Measurements from ENCODE around the gene FCHSD2. TPM values are rescaled to one million over a fixed set of nuclear protein-coding genes. Genes with fewer than 3 reads are reported as not detected.

The FCHSD2 gene
- total and polyA plus RNA-seq, 2 of the 8 experiments (the other 6 are each of a cell fraction or from before 2014, with no cell fraction given): 4.1 to 7.8 TPM

GRCh38 chr11:72930008-72930407 lies 212.1 kb downstream of the FCHSD2 start:
- Histone ChIP-seq H2AFZ (ENCODE audit: low read length) (no peak overlapping the region), H3K79me1 (ENCODE audit: low read depth, low read length) (no peaks in the 10 kb centered on the region), H3K14ac (ENCODE audit: insufficient read length) (no peak overlapping the region), H3K23ac (ENCODE audit: insufficient read length) (no peak overlapping the region), H3K36me3 (ENCODE audit: control insufficient read depth in 2 of 4, insufficient read depth in 4 of 4, low read length in 3 of 4) (no peaks in the 10 kb centered on the region), H4K20me1 (replicated peaks in 1 of 2; ENCODE audit: control insufficient read depth in 1 of 2, insufficient read depth in 2 of 2, low read length in 2 of 2) (no peaks in the 10 kb centered on the region), H3K4me1 (replicated peaks in 1 of 4; ENCODE audit: control insufficient read depth in 3 of 4, insufficient read depth in 4 of 4, low read length in 3 of 4) (no peaks in the 10 kb centered on the region; a peak in 1 of 7 replicates), H3K4me2 (ENCODE audit: insufficient read depth in 1 of 2, low read depth in 2 of 2, low read length in 2 of 2) (no peak overlapping the region), H2BK5ac (ENCODE audit: low read depth, low read length) (no peak overlapping the region), H3K4me3 (ENCODE audit: extremely low read depth in 1 of 4, insufficient read depth in 2 of 4, low read depth in 3 of 4, low read length in 4 of 4) (no peak overlapping the region), H3K4ac (replicated peaks; ENCODE audit: insufficient read length, low read depth, low read length) (no peak overlapping the region), H3K79me2 (ENCODE audit: control insufficient read depth in 1 of 2, insufficient read depth in 2 of 2, low read length in 2 of 2) (no peaks in the 10 kb centered on the region), H4K91ac (replicated peaks; ENCODE audit: insufficient read length, low read length) (no peak overlapping the region), H4K5ac (ENCODE audit: insufficient read length, low read depth, low read length) (no peak overlapping the region), H2BK15ac (ENCODE audit: low read length) (no peak overlapping the region), H3K23me2 (ENCODE audit: low read depth, low read length) (no peaks in the 10 kb centered on the region), H2BK120ac (replicated peaks; ENCODE audit: low read depth, low read length) (no peak overlapping the region), H3K9me3 (ENCODE audit: insufficient read depth in 2 of 2, low read depth in 1 of 2, low read length in 1 of 2) (no peaks in the 10 kb centered on the region), H3K27ac (ENCODE audit: low read depth, low read length) (no peak overlapping the region), H2AK5ac (ENCODE audit: low read depth, low read length) (no peak overlapping the region), H4K8ac (ENCODE audit: extremely low read depth, insufficient read depth, low read length) (no peak overlapping the region), H2BK12ac (ENCODE audit: low read depth, low read length) (no peak overlapping the region), H3K27me3 (replicated peaks in 1 of 4; ENCODE audit: control insufficient read depth in 3 of 4, extremely low read depth in 1 of 4, insufficient read depth in 3 of 4, low read length in 3 of 4) (no peaks in the 10 kb centered on the region), H3K9ac (replicated peaks in 1 of 4; ENCODE audit: extremely low read depth in 1 of 4, low read depth in 3 of 4, low read length in 3 of 4) (no peak overlapping the region), H2BK20ac (ENCODE audit: low read length) (no peak overlapping the region), H3K18ac (ENCODE audit: extremely low read depth, low read length) (no peak overlapping the region), H3K56ac (replicated peaks; ENCODE audit: insufficient read length, low read depth, low read length) (no peak overlapping the region)
- FAIRE-seq (no peak), DNase-seq (ENCODE audit: low read depth in 1 of 2, low spot score in 2 of 2) (no peak)
- no peak for TF ChIP-seq ATF3 (IDR thresholded peaks at IDR 0.05; ENCODE audit: insufficient read depth, low read depth, low read length)
- TF ChIP-seq GTF2F1 (IDR thresholded peaks at IDR 0.05; ENCODE audit: borderline replicate concordance, low read depth, low read length): no peak
- TF ChIP-seq FOSL1 (IDR thresholded peaks at IDR 0.05; ENCODE audit: insufficient read depth, low read depth, low read length): no peak
- WGBS, 2 experiments (ENCODE audit: extremely low coverage in 1 of 2, insufficient coverage in 1 of 2, insufficient read length in 1 of 2, insufficient replicate concordance in 2 of 2, low coverage in 1 of 2, low lambda C conversion rate in 2 of 2, missing lambda C conversion rate in 1 of 2): 39% methylated on average over 2 of the region's 2 CpGs; no CpG with 5 or more reads in 1 of the 2 experiments
- POLR2A ChIA-PET (ENCODE audit: partially characterized antibody): no interaction called here
- CTCF ChIA-PET (ENCODE audit: partially characterized antibody): interaction anchor here (1.2 kb wide), 1 partner anchor 213 kb away, joined by 3 read pairs; no protein-coding TSS in a partner anchor
